ENCODE data around the gene ADRA1B.

ADRA1B gene

DNA sequence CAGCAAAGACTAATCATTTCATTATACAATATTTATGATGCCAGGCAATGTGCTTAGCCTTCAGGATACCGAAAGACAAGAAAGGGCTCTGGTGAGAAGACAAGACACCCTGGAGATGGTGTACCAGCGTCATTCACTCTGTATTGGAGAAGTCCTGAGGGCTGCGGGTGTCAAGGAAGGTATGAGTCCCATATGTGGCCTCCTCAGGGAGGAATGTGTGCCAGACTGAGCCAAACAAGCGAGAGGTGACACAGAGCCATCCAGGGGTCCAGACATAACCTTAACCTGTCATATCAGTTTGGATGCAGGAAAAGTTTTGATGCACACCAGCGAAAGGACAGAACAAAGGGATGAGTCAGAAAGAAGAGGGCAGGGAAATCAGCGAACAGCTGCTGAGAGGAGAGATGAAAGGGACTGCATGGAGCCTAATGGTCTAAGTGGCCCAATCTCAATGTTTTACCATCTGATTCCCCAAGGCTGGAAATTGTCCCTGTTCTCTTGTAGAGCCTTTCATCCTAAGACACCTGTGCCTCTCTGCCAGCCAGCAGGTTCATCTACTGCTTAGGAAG is 38.9 kb downstream of the ADRA1B start:
- TF ChIP-seq CTCF (IDR thresholded peaks at IDR 0.05) = no peak
- Histone ChIP-seq H3K4me1 (no peaks in the 10 kb centered on the region), H3K9me3 (ENCODE audit: control insufficient read depth, low read length) (no peaks in the 10 kb centered on the region), H3K4me3 (ENCODE audit: low read depth, low read length) (no peak overlapping the region), H3K79me2 (no peaks in the 10 kb centered on the region), H3K4me2 (ENCODE audit: low read length) (no peak overlapping the region), H3K27me3 (ENCODE audit: control insufficient read depth, insufficient read depth, low read length) (no peaks in the 10 kb centered on the region), H3K9ac (no peak overlapping the region), H3K36me3 (ENCODE audit: control insufficient read depth, insufficient read depth, low read length) (no peaks in the 10 kb centered on the region), H3K27ac (no peak overlapping the region), H2AFZ (no peak overlapping the region)

DNA sequence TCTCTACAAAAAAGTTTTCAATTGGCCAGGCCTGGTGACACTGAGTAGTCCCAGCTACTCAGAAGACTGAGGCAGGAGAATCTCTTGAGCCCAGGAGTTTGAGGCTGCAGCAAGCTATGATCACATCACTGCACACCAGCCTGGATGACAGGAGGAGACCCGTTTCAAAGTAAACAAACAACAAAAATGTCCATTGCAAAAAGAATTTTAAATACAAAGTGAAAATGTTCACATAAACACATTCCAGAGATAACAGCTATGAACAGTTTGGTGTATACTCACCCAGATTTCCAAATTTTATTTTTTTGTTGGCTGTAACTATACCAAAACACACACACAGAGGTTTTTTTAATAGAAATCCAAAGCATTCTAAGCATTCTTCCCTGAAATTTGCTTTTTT is 39.8 kb downstream of the ADRA1B start:
- H3K4me1 ChIP-seq = no peaks in the 10 kb centered on the region
- no peak overlapping the region for H3K4me2 ChIP-seq (ENCODE audit: low read length)
- H3K27ac ChIP-seq = no peak overlapping the region
- H3K36me3 ChIP-seq (ENCODE audit: control insufficient read depth, insufficient read depth, low read length) = no peaks in the 10 kb centered on the region
- TF ChIP-seq CTCF (IDR thresholded peaks at IDR 0.05) = no peak
- no peaks in the 10 kb centered on the region for H3K27me3 ChIP-seq (ENCODE audit: control insufficient read depth, insufficient read depth, low read length)
- H2AFZ ChIP-seq = no peak overlapping the region
- no peak overlapping the region for H3K9ac ChIP-seq
- H3K79me2 ChIP-seq = no peaks in the 10 kb centered on the region
- no peak overlapping the region for H3K4me3 ChIP-seq (ENCODE audit: low read depth, low read length)
- no peaks in the 10 kb centered on the region for H3K9me3 ChIP-seq (ENCODE audit: control insufficient read depth, low read length)

- Histone ChIP-seq H3K79me2 (no peaks in the 10 kb centered on the region), H2AFZ (no peak overlapping the region), H3K27ac (no peak overlapping the region), H3K4me3 (ENCODE audit: low read depth, low read length) (no peak overlapping the region), H3K4me1 (no peaks in the 10 kb centered on the region), H3K27me3 (ENCODE audit: control insufficient read depth, insufficient read depth, low read length) (no peaks in the 10 kb centered on the region), H3K9me3 (ENCODE audit: control insufficient read depth, low read length) (no peaks in the 10 kb centered on the region), H3K36me3 (ENCODE audit: control insufficient read depth, insufficient read depth, low read length) (no peaks in the 10 kb centered on the region), H3K9ac (no peak overlapping the region), H3K4me2 (ENCODE audit: low read length) (no peak overlapping the region)
- no peak for TF ChIP-seq CTCF (IDR thresholded peaks at IDR 0.05)
Observed at GRCh38 chr5:159961176-159962160, 45.2 kb downstream of the ADRA1B start.

- no peak for TF ChIP-seq CTCF (IDR thresholded peaks at IDR 0.05)
- no peak overlapping the region for H3K27ac ChIP-seq
- no peak overlapping the region for H3K9ac ChIP-seq
- H3K9me3 ChIP-seq (ENCODE audit: control insufficient read depth, low read length) = no peaks in the 10 kb centered on the region
- H3K79me2 ChIP-seq = no peaks in the 10 kb centered on the region
- no peak overlapping the region for H3K4me3 ChIP-seq (ENCODE audit: low read depth, low read length)
- no peaks in the 10 kb centered on the region for H3K27me3 ChIP-seq (ENCODE audit: control insufficient read depth, insufficient read depth, low read length)
- no peak overlapping the region for H3K4me2 ChIP-seq (ENCODE audit: low read length)
- H2AFZ ChIP-seq = no peak overlapping the region
- no peaks in the 10 kb centered on the region for H3K4me1 ChIP-seq
- no peaks in the 10 kb centered on the region for H3K36me3 ChIP-seq (ENCODE audit: control insufficient read depth, insufficient read depth, low read length)
Observed at GRCh38 chr5:159962214-159962613, 45.9 kb downstream of the ADRA1B start.
